NCI-H2171 treated with DMSO at 0.1 percent for 48 hours (cell line): ENCODE results near the gene HM13.
"Not testable (repeated sequence)": the region's sequence is repeated elsewhere in the genome, so short reads cannot be mapped to it uniquely, and the experiment has no call there.

ENCODE experiments used
- DNase-seq: peaks from one replicate; lab custom pipeline; 2025; lab: John Stamatoyannopoulos, UW

Gene HM13

GRCh38 chr20:31608251-31608945 lies 94.2 kb downstream of the HM13 start:
- DNase-seq, result peak; percentile 99

- not testable (repeated sequence) for DNase-seq
These were observed 98.0 kb downstream of the HM13 start for GRCh38 chr20:31612271-31612640.

- no peak for DNase-seq
These were observed 101.2 kb downstream of the HM13 start for GRCh38 chr20:31615416-31615815.

- DNase-seq, result no peak
These were observed 103.3 kb downstream of the HM13 start for GRCh38 chr20:31617432-31618104.
